DOHH2 (cell line): Measurements from ENCODE around the gene SIVA1.

Source experiments
- H3F3A ChIP-seq: fragments of 200-600 bp; sonication (generic), shearing (Covaris generic); 2 replicates; pipeline ENCODE4 v1.6.0; 2016; ENCODE audit warnings: antibody characterized with exemption, mild to moderate bottlenecking; ENCODE audit not compliant: control insufficient read depth, insufficient read depth
- H3K27ac ChIP-seq: fragments of 200-600 bp; sonication (generic); 2 replicates; pipeline ENCODE4 v1.5.1; 2014; ENCODE audit warnings: low read depth, mild to moderate bottlenecking, low read length, moderate library complexity
- H3K27me3 ChIP-seq: fragments of 200-600 bp; sonication (generic); 2 replicates; pipeline ENCODE4 v1.6.1; 2014; ENCODE audit warnings: mild to moderate bottlenecking, low read length, mixed read lengths; ENCODE audit not compliant: control insufficient read depth
- H3K36me3 ChIP-seq: fragments of 200-600 bp; sonication (generic); 2 replicates; pipeline ENCODE4 v1.6.1; 2014; ENCODE audit warnings: mild to moderate bottlenecking, low read length, moderate library complexity, mixed read lengths; ENCODE audit not compliant: control insufficient read depth
- H3K4me1 ChIP-seq: fragments of 200-600 bp; sonication (generic); 2 replicates; pipeline ENCODE4 v1.6.1; 2014; ENCODE audit warnings: mild to moderate bottlenecking, low read length, mixed read lengths; ENCODE audit not compliant: control insufficient read depth
- H3K4me2 ChIP-seq: fragments of 200-600 bp; sonication (generic); 2 replicates; pipeline ENCODE4 v1.6.0; 2014; ENCODE audit warnings: mild to moderate bottlenecking, low read length, moderate library complexity
- H3K4me3 ChIP-seq: fragments of 200-600 bp; sonication (generic); 2 replicates; pipeline ENCODE4 v1.5.1; 2014; ENCODE audit warnings: mild to moderate bottlenecking, low read length, mixed read lengths
- H3K79me2 ChIP-seq: fragments of 200-600 bp; sonication (generic); 2 replicates; pipeline ENCODE4 v1.6.1; 2014; ENCODE audit warnings: mild to moderate bottlenecking, low read length, mixed read lengths; ENCODE audit not compliant: control insufficient read depth
- H3K9me2 ChIP-seq: fragments of 200-600 bp; sonication (generic); replicated peaks from 2 replicates; pipeline ENCODE4 v1.6.1; 2014; ENCODE audit warnings: mild to moderate bottlenecking, low read length, mixed read lengths; ENCODE audit not compliant: control insufficient read depth
- H3K9me3 ChIP-seq: fragments of 200-600 bp; sonication (generic); 2 replicates; pipeline ENCODE4 v1.6.1; 2014; ENCODE audit warnings: antibody characterized with exemption, low read length, mixed read lengths; ENCODE audit not compliant: control insufficient read depth, insufficient read depth
- H4K20me1 ChIP-seq: fragments of 200-600 bp; sonication (generic); 2 replicates; pipeline ENCODE4 v1.6.0; 2014; ENCODE audit warnings: low read depth, mild to moderate bottlenecking, antibody characterized with exemption, low read length, moderate library complexity; ENCODE audit not compliant: control insufficient read depth, insufficient read depth
- EZH2phosphoT487 ChIP-seq: fragments of 200-600 bp; sonication (generic); IDR thresholded peaks from 2 replicates; pipeline ENCODE4 v1.6.1; 2017; ENCODE audit warnings: borderline replicate concordance, mild to moderate bottlenecking, antibody characterized with exemption, low read length, moderate library complexity, mixed read lengths
- TF ChIP-seq, protein P1 (sequence below): fragments of 200-600 bp; sonication (generic); IDR thresholded peaks from one replicate; pipeline ENCODE4 v1.5.1; 2014; ENCODE audit warnings: antibody characterized with exemption, mild to moderate bottlenecking, low read depth, low read length; ENCODE audit not compliant: poor library complexity, severe bottlenecking

The SIVA1 gene

DNA sequence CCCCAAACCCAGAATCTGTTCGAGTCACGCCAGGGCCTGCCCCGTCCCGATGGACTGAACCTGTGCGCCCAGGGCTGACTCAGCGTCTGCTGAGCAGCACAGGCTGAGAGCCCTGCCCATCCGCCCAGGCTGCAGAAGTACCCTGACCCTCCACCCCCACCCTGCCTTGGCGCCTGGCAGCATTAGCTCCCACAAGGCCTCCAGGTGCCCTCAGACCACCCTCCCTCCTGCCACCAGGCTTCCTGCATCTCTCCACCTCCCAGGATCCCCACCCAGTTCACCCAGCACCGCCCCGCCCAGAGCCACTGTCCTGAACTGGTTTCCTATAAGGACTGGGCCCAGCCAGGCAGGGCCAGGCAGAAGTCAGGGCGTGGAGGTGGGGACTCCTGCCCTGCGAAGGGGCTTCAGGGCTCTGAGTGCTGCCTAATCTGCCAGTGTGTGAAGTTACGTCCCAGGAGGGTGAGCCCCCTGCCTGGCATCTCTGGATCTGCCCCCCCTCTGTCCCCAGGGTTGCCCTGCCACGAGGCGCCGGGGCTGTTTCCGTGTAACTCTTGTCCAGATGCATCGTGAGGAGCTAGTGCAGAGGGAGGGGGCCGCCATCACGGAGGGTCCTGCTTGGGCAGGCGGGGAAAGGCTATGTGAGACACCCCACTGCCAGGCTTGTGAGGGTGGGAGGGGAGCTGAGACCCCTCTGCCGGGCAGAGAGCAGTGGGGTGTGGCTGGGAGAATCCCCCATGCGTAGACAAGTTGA is 19.8 kb upstream of the SIVA1 start:
- Histone ChIP-seq H3K9me3 (no peaks in the 10 kb centered on the region), H3K79me2 (no peaks in the 10 kb centered on the region), H3K9me2 (no peaks in the 10 kb centered on the region), H3F3A (no peaks in the 10 kb centered on the region), H3K4me3 (no peak overlapping the region), H3K27ac (no peak overlapping the region), H3K4me1 (no peaks in the 10 kb centered on the region), H3K4me2 (no peak overlapping the region), H3K27me3 (no peaks in the 10 kb centered on the region), H3K36me3 (no peaks in the 10 kb centered on the region), H4K20me1 (no peaks in the 10 kb centered on the region)
- no peak for TF ChIP-seq EZH2phosphoT487
- TF ChIP-seq, protein P1, sequence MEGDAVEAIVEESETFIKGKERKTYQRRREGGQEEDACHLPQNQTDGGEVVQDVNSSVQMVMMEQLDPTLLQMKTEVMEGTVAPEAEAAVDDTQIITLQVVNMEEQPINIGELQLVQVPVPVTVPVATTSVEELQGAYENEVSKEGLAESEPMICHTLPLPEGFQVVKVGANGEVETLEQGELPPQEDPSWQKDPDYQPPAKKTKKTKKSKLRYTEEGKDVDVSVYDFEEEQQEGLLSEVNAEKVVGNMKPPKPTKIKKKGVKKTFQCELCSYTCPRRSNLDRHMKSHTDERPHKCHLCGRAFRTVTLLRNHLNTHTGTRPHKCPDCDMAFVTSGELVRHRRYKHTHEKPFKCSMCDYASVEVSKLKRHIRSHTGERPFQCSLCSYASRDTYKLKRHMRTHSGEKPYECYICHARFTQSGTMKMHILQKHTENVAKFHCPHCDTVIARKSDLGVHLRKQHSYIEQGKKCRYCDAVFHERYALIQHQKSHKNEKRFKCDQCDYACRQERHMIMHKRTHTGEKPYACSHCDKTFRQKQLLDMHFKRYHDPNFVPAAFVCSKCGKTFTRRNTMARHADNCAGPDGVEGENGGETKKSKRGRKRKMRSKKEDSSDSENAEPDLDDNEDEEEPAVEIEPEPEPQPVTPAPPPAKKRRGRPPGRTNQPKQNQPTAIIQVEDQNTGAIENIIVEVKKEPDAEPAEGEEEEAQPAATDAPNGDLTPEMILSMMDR = no peak

DNA sequence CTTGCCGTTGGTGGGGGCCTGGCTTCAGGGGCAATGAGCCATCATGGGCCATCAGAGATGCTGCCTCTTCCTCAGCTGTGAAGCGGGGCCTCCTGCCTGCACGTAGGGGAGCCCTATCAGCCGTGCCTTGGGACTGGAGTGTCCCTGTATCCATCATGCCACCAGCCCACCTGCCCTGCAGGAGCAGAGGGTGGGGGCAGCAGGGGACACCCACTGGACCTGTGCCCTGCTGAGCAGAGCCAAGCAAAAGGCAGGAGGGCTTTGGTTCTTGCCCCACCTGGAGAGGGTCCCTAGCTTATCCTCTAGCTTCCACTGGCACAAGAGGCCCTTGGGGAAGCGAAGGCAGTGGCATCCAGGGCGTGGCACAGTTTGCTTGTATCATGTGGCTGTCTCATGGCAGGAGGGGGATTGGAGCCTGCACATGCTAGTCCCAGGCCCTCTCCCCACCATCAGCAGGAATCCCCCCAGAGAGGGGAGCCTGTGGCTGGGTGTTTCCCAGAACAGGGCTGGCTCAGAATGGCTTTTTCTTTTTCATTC is 18.8 kb upstream of the SIVA1 start:
- no peaks in the 10 kb centered on the region for H3K27me3 ChIP-seq
- no peaks in the 10 kb centered on the region for H3K9me2 ChIP-seq
- no peak overlapping the region for H3K4me2 ChIP-seq
- TF ChIP-seq, protein P1 = no peak
- no peak for TF ChIP-seq EZH2phosphoT487
- no peak overlapping the region for H3K4me3 ChIP-seq
- no peaks in the 10 kb centered on the region for H3F3A ChIP-seq
- no peaks in the 10 kb centered on the region for H4K20me1 ChIP-seq
- no peak overlapping the region for H3K27ac ChIP-seq
- H3K36me3 ChIP-seq = no peaks in the 10 kb centered on the region
- H3K4me1 ChIP-seq = no peaks in the 10 kb centered on the region
- H3K9me3 ChIP-seq = no peaks in the 10 kb centered on the region
- no peaks in the 10 kb centered on the region for H3K79me2 ChIP-seq

DNA sequence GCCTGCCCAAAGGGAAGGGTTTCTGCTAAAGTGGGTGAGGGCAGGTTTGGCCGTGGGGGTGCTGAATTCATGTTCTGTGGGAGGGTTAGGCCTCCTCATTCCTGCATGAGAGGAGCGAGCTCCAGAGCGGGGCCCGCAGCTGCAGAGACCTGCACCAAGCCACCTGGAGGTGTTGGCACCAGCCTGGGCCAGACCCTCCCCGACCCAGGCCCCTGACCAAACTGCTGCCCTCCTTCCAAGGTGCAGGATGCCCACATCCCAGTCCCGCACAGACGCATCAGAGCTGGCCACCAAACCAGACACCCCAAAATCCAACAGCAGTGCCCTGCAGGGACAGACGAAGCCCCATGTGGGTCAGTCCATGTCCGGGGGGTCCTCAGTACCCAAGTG is 18.4 kb upstream of the SIVA1 start:
- no peaks in the 10 kb centered on the region for H3F3A ChIP-seq
- no peaks in the 10 kb centered on the region for H3K27me3 ChIP-seq
- H3K4me1 ChIP-seq = no peaks in the 10 kb centered on the region
- H3K4me2 ChIP-seq = no peak overlapping the region
- H4K20me1 ChIP-seq = no peaks in the 10 kb centered on the region
- H3K79me2 ChIP-seq = no peaks in the 10 kb centered on the region
- H3K36me3 ChIP-seq = no peaks in the 10 kb centered on the region
- no peak overlapping the region for H3K4me3 ChIP-seq
- H3K9me2 ChIP-seq = no peaks in the 10 kb centered on the region
- H3K9me3 ChIP-seq = no peaks in the 10 kb centered on the region
- no peak overlapping the region for H3K27ac ChIP-seq
- TF ChIP-seq, protein P1 = no peak
- TF ChIP-seq EZH2phosphoT487 = no peak
